ENCODE results near the gene IGFBP7.

Gene IGFBP7

GRCh38 chr4:57109847-57110639 lies at the start of gene IGFBP7:
IGFBP7 (minus strand) TSS chr4:57110385; CDS start chr4:57110351, 34 bp downstream.
- DNase-seq, result peak; percentile 66

GRCh38 chr4:57159866-57160265 lies 49.7 kb upstream of the IGFBP7 start:
- in situ Hi-C loops (cut with HindIII; ENCODE audit: low pct_ligation_motif_present, low pct_unique_long_range_greater_than_20kb, low sequenced_read_pairs), result no loop called here

More at GRCh38 chr4:57109847-57110639, at the start of gene IGFBP7:
- in situ Hi-C loops (cut with HindIII; ENCODE audit: low pct_ligation_motif_present, low pct_unique_long_range_greater_than_20kb, low sequenced_read_pairs), result no loop called here

GRCh38 chr4:57158762-57159161 lies 48.6 kb upstream of the IGFBP7 start:
- no peak for DNase-seq
- in situ Hi-C loops (cut with HindIII; ENCODE audit: low pct_ligation_motif_present, low pct_unique_long_range_greater_than_20kb, low sequenced_read_pairs), result no loop called here

More at GRCh38 chr4:57159866-57160265, 49.7 kb upstream of the IGFBP7 start:
- DNase-seq, result no peak

- DNase-seq, result peak; percentile 5
- in situ Hi-C loops (cut with HindIII; ENCODE audit: low pct_ligation_motif_present, low pct_unique_long_range_greater_than_20kb, low sequenced_read_pairs), result no loop called here
These were observed 48.0 kb upstream of the IGFBP7 start for GRCh38 chr4:57158221-57158620.

GRCh38 chr4:57157596-57158137 lies 47.5 kb upstream of the IGFBP7 start:
- in situ Hi-C loops (cut with HindIII; ENCODE audit: low pct_ligation_motif_present, low pct_unique_long_range_greater_than_20kb, low sequenced_read_pairs), result no loop called here
- DNase-seq, result no peak

GRCh38 chr4:57156242-57156990 lies 46.2 kb upstream of the IGFBP7 start:
- in situ Hi-C loops (cut with HindIII; ENCODE audit: low pct_ligation_motif_present, low pct_unique_long_range_greater_than_20kb, low sequenced_read_pairs), result no loop called here

GRCh38 chr4:57154926-57155325 lies 44.7 kb upstream of the IGFBP7 start:
- in situ Hi-C loops (cut with HindIII; ENCODE audit: low pct_ligation_motif_present, low pct_unique_long_range_greater_than_20kb, low sequenced_read_pairs), result no loop called here
- DNase-seq, result no peak

More at GRCh38 chr4:57156242-57156990, 46.2 kb upstream of the IGFBP7 start:
- no peak for DNase-seq

GRCh38 chr4:57154191-57154590 lies 44.0 kb upstream of the IGFBP7 start:
- DNase-seq, result no peak
- in situ Hi-C loops (cut with HindIII; ENCODE audit: low pct_ligation_motif_present, low pct_unique_long_range_greater_than_20kb, low sequenced_read_pairs), result no loop called here

- no peak for DNase-seq
- in situ Hi-C loops (cut with HindIII; ENCODE audit: low pct_ligation_motif_present, low pct_unique_long_range_greater_than_20kb, low sequenced_read_pairs), result no loop called here
These were observed 43.0 kb upstream of the IGFBP7 start for GRCh38 chr4:57153207-57153606.

GRCh38 chr4:57151481-57151880 lies 41.3 kb upstream of the IGFBP7 start:
- DNase-seq, result no peak
- in situ Hi-C loops (cut with HindIII; ENCODE audit: low pct_ligation_motif_present, low pct_unique_long_range_greater_than_20kb, low sequenced_read_pairs), result no loop called here

- in situ Hi-C loops (cut with HindIII; ENCODE audit: low pct_ligation_motif_present, low pct_unique_long_range_greater_than_20kb, low sequenced_read_pairs), result no loop called here
- DNase-seq, result no peak
These were observed 39.6 kb upstream of the IGFBP7 start for GRCh38 chr4:57149833-57150232.

- peak; percentile 18 for DNase-seq
- in situ Hi-C loops (cut with HindIII; ENCODE audit: low pct_ligation_motif_present, low pct_unique_long_range_greater_than_20kb, low sequenced_read_pairs), result no loop called here
These were observed 38.8 kb upstream of the IGFBP7 start for GRCh38 chr4:57148831-57149505.

- in situ Hi-C loops (cut with HindIII; ENCODE audit: low pct_ligation_motif_present, low pct_unique_long_range_greater_than_20kb, low sequenced_read_pairs), result no loop called here
These were observed 38.0 kb upstream of the IGFBP7 start for GRCh38 chr4:57148177-57148576.

GRCh38 chr4:57147335-57148060 lies 37.3 kb upstream of the IGFBP7 start:
- in situ Hi-C loops (cut with HindIII; ENCODE audit: low pct_ligation_motif_present, low pct_unique_long_range_greater_than_20kb, low sequenced_read_pairs), result no loop called here
- no peak for DNase-seq

More at GRCh38 chr4:57148177-57148576, 38.0 kb upstream of the IGFBP7 start:
- DNase-seq, result no peak

- in situ Hi-C loops (cut with HindIII; ENCODE audit: low pct_ligation_motif_present, low pct_unique_long_range_greater_than_20kb, low sequenced_read_pairs), result no loop called here
These were observed 36.3 kb upstream of the IGFBP7 start for GRCh38 chr4:57146444-57146843.

GRCh38 chr4:57144466-57144865 lies 34.3 kb upstream of the IGFBP7 start:
- DNase-seq, result no peak
- in situ Hi-C loops (cut with HindIII; ENCODE audit: low pct_ligation_motif_present, low pct_unique_long_range_greater_than_20kb, low sequenced_read_pairs), result no loop called here

More at GRCh38 chr4:57146444-57146843, 36.3 kb upstream of the IGFBP7 start:
- no peak for DNase-seq

GRCh38 chr4:57139783-57140182 lies 29.6 kb upstream of the IGFBP7 start:
- DNase-seq, result no peak
- in situ Hi-C loops (cut with HindIII; ENCODE audit: low pct_ligation_motif_present, low pct_unique_long_range_greater_than_20kb, low sequenced_read_pairs), result no loop called here

GRCh38 chr4:57137261-57137660 lies 27.1 kb upstream of the IGFBP7 start:
- in situ Hi-C loops (cut with HindIII; ENCODE audit: low pct_ligation_motif_present, low pct_unique_long_range_greater_than_20kb, low sequenced_read_pairs), result no loop called here
- no peak for DNase-seq

All from ACHN (cell line).